ENCODE results near the gene PLXNA1. TPM values are rescaled to one million over a fixed set of nuclear protein-coding genes. Genes with fewer than 3 reads are reported as not detected.

PLXNA1 gene
- total and polyA plus RNA-seq, 4 donors, result 26.3 to 65.9 (median 45.0) TPM

- no peak for DNase-seq (ENCODE audit: low read depth in 4 of 6, low spot score in 6 of 6)
- Histone ChIP-seq H3K36me3 (ENCODE audit: control insufficient read depth, insufficient read depth, low read length) (peaks cover 26% of the 10 kb centered on the region), H3K27me3 (ENCODE audit: control insufficient read depth, insufficient read depth, low read length) (no peaks in the 10 kb centered on the region), H3K27ac (ENCODE audit: low read depth, low read length) (no peak overlapping the region), H3K9me3 (ENCODE audit: control insufficient read depth, insufficient read depth, low read length) (no peaks in the 10 kb centered on the region), H3K4me1 (ENCODE audit: control insufficient read depth, insufficient read depth, low read length) (peaks cover 29% of the 10 kb centered on the region), H3K4me3 (ENCODE audit: low read depth, low read length) (no peak overlapping the region)
- WGBS (ENCODE audit: insufficient coverage), result 75% methylated on average over 4 of the region's 7 CpGs
These were observed 18.7 kb upstream of the PLXNA1 start for GRCh38 chr3:126964261-126964660.

- Histone ChIP-seq H3K4me1 (ENCODE audit: control insufficient read depth, insufficient read depth, low read length) (peaks cover 22% of the 10 kb centered on the region), H3K4me3 (ENCODE audit: low read depth, low read length) (no peak overlapping the region), H3K27me3 (ENCODE audit: control insufficient read depth, insufficient read depth, low read length) (no peaks in the 10 kb centered on the region), H3K36me3 (ENCODE audit: control insufficient read depth, insufficient read depth, low read length) (peaks cover 26% of the 10 kb centered on the region), H3K9me3 (ENCODE audit: control insufficient read depth, insufficient read depth, low read length) (no peaks in the 10 kb centered on the region), H3K27ac (ENCODE audit: low read depth, low read length) (no peak overlapping the region)
- WGBS (ENCODE audit: insufficient coverage), result 87% methylated on average over 8 of the region's 10 CpGs
- no peak for DNase-seq (ENCODE audit: low read depth in 4 of 6, low spot score in 6 of 6)
These were observed 18.0 kb upstream of the PLXNA1 start for GRCh38 chr3:126964950-126965349.

- Histone ChIP-seq H3K9me3 (ENCODE audit: control insufficient read depth, insufficient read depth, low read length) (no peaks in the 10 kb centered on the region), H3K27me3 (ENCODE audit: control insufficient read depth, insufficient read depth, low read length) (no peaks in the 10 kb centered on the region), H3K4me3 (ENCODE audit: low read depth, low read length) (no peak overlapping the region), H3K4me1 (ENCODE audit: control insufficient read depth, insufficient read depth, low read length) (peaks cover 16% of the 10 kb centered on the region), H3K27ac (ENCODE audit: low read depth, low read length) (no peak overlapping the region), H3K36me3 (ENCODE audit: control insufficient read depth, insufficient read depth, low read length) (peaks cover 20% of the 10 kb centered on the region)
- no peak for DNase-seq (ENCODE audit: low read depth in 4 of 6, low spot score in 6 of 6)
- 94% methylated on average over 9 of the region's 9 CpGs for WGBS (ENCODE audit: insufficient coverage)
These were observed 17.3 kb upstream of the PLXNA1 start for GRCh38 chr3:126965526-126966080.

GRCh38 chr3:126967386-126967785 lies 15.5 kb upstream of the PLXNA1 start:
- no peak for DNase-seq (ENCODE audit: low read depth in 4 of 6, low spot score in 6 of 6)
- H3K9me3 ChIP-seq (ENCODE audit: control insufficient read depth, insufficient read depth, low read length), result no peaks in the 10 kb centered on the region
- 91% methylated on average over 9 of the region's 10 CpGs for WGBS (ENCODE audit: insufficient coverage)
- H3K27ac ChIP-seq (ENCODE audit: low read depth, low read length), result no peak overlapping the region
- peaks cover 5% of the 10 kb centered on the region for H3K36me3 ChIP-seq (ENCODE audit: control insufficient read depth, insufficient read depth, low read length)
- H3K4me1 ChIP-seq (ENCODE audit: control insufficient read depth, insufficient read depth, low read length), result peaks cover 10% of the 10 kb centered on the region
- no peaks in the 10 kb centered on the region for H3K27me3 ChIP-seq (ENCODE audit: control insufficient read depth, insufficient read depth, low read length)
- H3K4me3 ChIP-seq (ENCODE audit: low read depth, low read length), result no peak overlapping the region

GRCh38 chr3:126968391-126969390 lies 14.2 kb upstream of the PLXNA1 start:
- Histone ChIP-seq H3K36me3 (ENCODE audit: control insufficient read depth, insufficient read depth, low read length) (no peaks in the 10 kb centered on the region), H3K4me3 (ENCODE audit: low read depth, low read length) (no peak overlapping the region), H3K27me3 (ENCODE audit: control insufficient read depth, insufficient read depth, low read length) (no peaks in the 10 kb centered on the region), H3K27ac (ENCODE audit: low read depth, low read length) (no peak overlapping the region), H3K9me3 (ENCODE audit: control insufficient read depth, insufficient read depth, low read length) (no peaks in the 10 kb centered on the region), H3K4me1 (ENCODE audit: control insufficient read depth, insufficient read depth, low read length) (peaks cover 10% of the 10 kb centered on the region)
- 59% methylated on average over 15 of the region's 20 CpGs for WGBS (ENCODE audit: insufficient coverage)
- DNase-seq (ENCODE audit: low read depth in 4 of 6, low spot score in 6 of 6), result no peak

GRCh38 chr3:126969586-126969985 lies 13.3 kb upstream of the PLXNA1 start:
- no peak overlapping the region for H3K27ac ChIP-seq (ENCODE audit: low read depth, low read length)
- no peaks in the 10 kb centered on the region for H3K27me3 ChIP-seq (ENCODE audit: control insufficient read depth, insufficient read depth, low read length)
- H3K36me3 ChIP-seq (ENCODE audit: control insufficient read depth, insufficient read depth, low read length), result no peaks in the 10 kb centered on the region
- H3K4me3 ChIP-seq (ENCODE audit: low read depth, low read length), result no peak overlapping the region
- peak in 1 of 6 donors; percentile 8 for DNase-seq (ENCODE audit: low read depth in 4 of 6, low spot score in 6 of 6)
- WGBS (ENCODE audit: insufficient coverage), result 33% methylated on average over 1 of the region's 7 CpGs
- peaks cover 2% of the 10 kb centered on the region for H3K9me3 ChIP-seq (ENCODE audit: control insufficient read depth, insufficient read depth, low read length)
- peaks cover 10% of the 10 kb centered on the region for H3K4me1 ChIP-seq (ENCODE audit: control insufficient read depth, insufficient read depth, low read length)

GRCh38 chr3:126970101-126970500 lies 12.8 kb upstream of the PLXNA1 start:
- peaks cover 5% of the 10 kb centered on the region for H3K9me3 ChIP-seq (ENCODE audit: control insufficient read depth, insufficient read depth, low read length)
- H3K27ac ChIP-seq (ENCODE audit: low read depth, low read length), result no peak overlapping the region
- no peak overlapping the region for H3K4me3 ChIP-seq (ENCODE audit: low read depth, low read length)
- H3K27me3 ChIP-seq (ENCODE audit: control insufficient read depth, insufficient read depth, low read length), result no peaks in the 10 kb centered on the region
- H3K36me3 ChIP-seq (ENCODE audit: control insufficient read depth, insufficient read depth, low read length), result no peaks in the 10 kb centered on the region
- no peak for DNase-seq (ENCODE audit: low read depth in 4 of 6, low spot score in 6 of 6)
- peaks cover 10% of the 10 kb centered on the region for H3K4me1 ChIP-seq (ENCODE audit: control insufficient read depth, insufficient read depth, low read length)
- 83% methylated on average over 5 of the region's 5 CpGs for WGBS (ENCODE audit: insufficient coverage)

GRCh38 chr3:126970921-126971320 lies 12.0 kb upstream of the PLXNA1 start:
- Histone ChIP-seq H3K27me3 (ENCODE audit: control insufficient read depth, insufficient read depth, low read length) (no peaks in the 10 kb centered on the region), H3K36me3 (ENCODE audit: control insufficient read depth, insufficient read depth, low read length) (no peaks in the 10 kb centered on the region), H3K27ac (ENCODE audit: low read depth, low read length) (no peak overlapping the region), H3K4me1 (ENCODE audit: control insufficient read depth, insufficient read depth, low read length) (peaks cover 10% of the 10 kb centered on the region), H3K4me3 (ENCODE audit: low read depth, low read length) (no peak overlapping the region), H3K9me3 (ENCODE audit: control insufficient read depth, insufficient read depth, low read length) (peaks cover 5% of the 10 kb centered on the region)
- DNase-seq (ENCODE audit: low read depth in 4 of 6, low spot score in 6 of 6), result no peak
- no CpG with 5 or more reads among the region's 5 CpGs for WGBS (ENCODE audit: insufficient coverage)

- Histone ChIP-seq H3K9me3 (ENCODE audit: control insufficient read depth, insufficient read depth, low read length) (peaks cover 5% of the 10 kb centered on the region), H3K27ac (ENCODE audit: low read depth, low read length) (no peak overlapping the region)
- WGBS (ENCODE audit: insufficient coverage), result 32% methylated on average over 10 of the region's 13 CpGs
These were observed 11.0 kb upstream of the PLXNA1 start for GRCh38 chr3:126971891-126972351.

More at GRCh38 chr3:126971891-126972351, 11.0 kb upstream of the PLXNA1 start:
- H3K4me1 ChIP-seq (ENCODE audit: control insufficient read depth, insufficient read depth, low read length), result peaks cover 10% of the 10 kb centered on the region
- H3K4me3 ChIP-seq (ENCODE audit: low read depth, low read length), result no peak overlapping the region
- no peaks in the 10 kb centered on the region for H3K36me3 ChIP-seq (ENCODE audit: control insufficient read depth, insufficient read depth, low read length)
- DNase-seq (ENCODE audit: low read depth in 4 of 6, low spot score in 6 of 6), result peak in 1 of 6 donors; percentile 28
- no peaks in the 10 kb centered on the region for H3K27me3 ChIP-seq (ENCODE audit: control insufficient read depth, insufficient read depth, low read length)
